LNCAP (cell line): ENCODE data around the gene EVX1.

Source experiments
- CTCF ChIP-seq: fragments of 450-650 bp; IDR thresholded peaks from 2 replicates; pipeline ENCODE4 v1.5.1; 2017; ENCODE audit warnings: mild to moderate bottlenecking

The EVX1 gene

GRCh38 chr7:27247000-27247399, 4.4 kb downstream of the EVX1 start:
- no peak for TF ChIP-seq CTCF

GRCh38 chr7:27247452-27248426, 5.1 kb downstream of the EVX1 start:
- no peak for TF ChIP-seq CTCF

GRCh38 chr7:27248427-27248806, 5.8 kb downstream of the EVX1 start:
- no peak for TF ChIP-seq CTCF

- TF ChIP-seq CTCF, result no peak
These were observed 6.5 kb downstream of the EVX1 start for GRCh38 chr7:27248911-27249723.

GRCh38 chr7:27249724-27250556, 7.3 kb downstream of the EVX1 start:
- TF ChIP-seq CTCF, result no peak

GRCh38 chr7:27250557-27251070, 8.0 kb downstream of the EVX1 start:
- TF ChIP-seq CTCF, result no peak

GRCh38 chr7:27251136-27251651, 8.6 kb downstream of the EVX1 start:
- TF ChIP-seq CTCF, result no peak
